ENCODE measurements around the gene EYA4.

EYA4 gene

GRCh38 chr6:133288662-133289061, 47.5 kb downstream of the EYA4 start:
- no CpG with 5 or more reads among the region's 1 CpG for WGBS (ENCODE audit: extremely low coverage, insufficient coverage, insufficient read length)
- H3K14ac ChIP-seq (ENCODE audit: low read length), result no peak overlapping the region
- no peaks in the 10 kb centered on the region for H3K36me3 ChIP-seq (ENCODE audit: control insufficient read depth in 1 of 2, insufficient read depth in 2 of 2, low read length in 2 of 2)
- H3K4me2 ChIP-seq (ENCODE audit: low read length), result no peak overlapping the region
- H3K27ac ChIP-seq (ENCODE audit: low read depth, low read length), result no peak overlapping the region
- H2BK12ac ChIP-seq (ENCODE audit: low read length), result no peak overlapping the region
- no peak overlapping the region for H3K4me3 ChIP-seq (ENCODE audit: low read depth, low read length)
- no peak overlapping the region for H2AK5ac ChIP-seq (ENCODE audit: low read length)
- no peak overlapping the region for H4K12ac ChIP-seq (ENCODE audit: low read depth, low read length)
- H3K9ac ChIP-seq (ENCODE audit: low read length), result no peak overlapping the region
- H3K23ac ChIP-seq (ENCODE audit: low read length), result no peak overlapping the region
- H3K79me2 ChIP-seq (ENCODE audit: control insufficient read depth, insufficient read depth, low read length, poor library complexity), result no peaks in the 10 kb centered on the region
- no peaks in the 10 kb centered on the region for H3K27me3 ChIP-seq (ENCODE audit: insufficient read depth, low read length)
- no peaks in the 10 kb centered on the region for H3K9me3 ChIP-seq (ENCODE audit: insufficient read depth, low read depth, low read length)
- H4K91ac ChIP-seq (ENCODE audit: low read depth, low read length), result no peak overlapping the region
- no peak overlapping the region for H2BK5ac ChIP-seq (ENCODE audit: low read depth, low read length, poor library complexity)
- H4K8ac ChIP-seq (ENCODE audit: low read depth, low read length), result no peak overlapping the region
- H3K4ac ChIP-seq (ENCODE audit: low read depth, low read length), result no peak overlapping the region
- no peak overlapping the region for H2AFZ ChIP-seq (ENCODE audit: insufficient read depth, low read length, poor library complexity)
- H3K79me1 ChIP-seq (ENCODE audit: low read length), result no peaks in the 10 kb centered on the region
- H3K4me1 ChIP-seq (ENCODE audit: control insufficient read depth in 1 of 2, insufficient read depth in 2 of 2, low read length in 2 of 2), result no peaks in the 10 kb centered on the region
- H3K18ac ChIP-seq (ENCODE audit: low read length), result no peak overlapping the region
- no peak for DNase-seq
- no peak overlapping the region for H2BK120ac ChIP-seq (ENCODE audit: insufficient read depth, low read length, poor library complexity)

- H3K36me3 ChIP-seq (ENCODE audit: control insufficient read depth in 1 of 2, insufficient read depth in 2 of 2, low read length in 2 of 2), result no peaks in the 10 kb centered on the region
- no peak overlapping the region for H4K91ac ChIP-seq (ENCODE audit: low read depth, low read length)
- H3K27me3 ChIP-seq (ENCODE audit: insufficient read depth, low read length), result no peaks in the 10 kb centered on the region
- no peaks in the 10 kb centered on the region for H3K4me1 ChIP-seq (ENCODE audit: control insufficient read depth in 1 of 2, insufficient read depth in 2 of 2, low read length in 2 of 2)
- no peak overlapping the region for H2BK12ac ChIP-seq (ENCODE audit: low read length)
- no CpG with 5 or more reads among the region's 5 CpGs for WGBS (ENCODE audit: extremely low coverage, insufficient coverage, insufficient read length)
- no peak overlapping the region for H3K18ac ChIP-seq (ENCODE audit: low read length)
- no peaks in the 10 kb centered on the region for H3K9me3 ChIP-seq (ENCODE audit: insufficient read depth, low read depth, low read length)
- H3K4me3 ChIP-seq (ENCODE audit: low read depth, low read length), result no peak overlapping the region
- no peak overlapping the region for H3K4me2 ChIP-seq (ENCODE audit: low read length)
- H3K27ac ChIP-seq (ENCODE audit: low read depth, low read length), result no peak overlapping the region
- H2BK120ac ChIP-seq (ENCODE audit: insufficient read depth, low read length, poor library complexity), result no peak overlapping the region
- no peaks in the 10 kb centered on the region for H3K79me2 ChIP-seq (ENCODE audit: control insufficient read depth, insufficient read depth, low read length, poor library complexity)
- no peak overlapping the region for H3K9ac ChIP-seq (ENCODE audit: low read length)
- DNase-seq, result no peak
- no peaks in the 10 kb centered on the region for H3K79me1 ChIP-seq (ENCODE audit: low read length)
- H4K12ac ChIP-seq (ENCODE audit: low read depth, low read length), result no peak overlapping the region
- H3K23ac ChIP-seq (ENCODE audit: low read length), result no peak overlapping the region
- no peak overlapping the region for H2AFZ ChIP-seq (ENCODE audit: insufficient read depth, low read length, poor library complexity)
- no peak overlapping the region for H2BK5ac ChIP-seq (ENCODE audit: low read depth, low read length, poor library complexity)
- no peak overlapping the region for H4K8ac ChIP-seq (ENCODE audit: low read depth, low read length)
- H2AK5ac ChIP-seq (ENCODE audit: low read length), result no peak overlapping the region
- H3K4ac ChIP-seq (ENCODE audit: low read depth, low read length), result no peak overlapping the region
- H3K14ac ChIP-seq (ENCODE audit: low read length), result no peak overlapping the region
These were observed 48.7 kb downstream of the EYA4 start for GRCh38 chr6:133289733-133290306.

GRCh38 chr6:133290930-133291329, 49.8 kb downstream of the EYA4 start:
- no peak overlapping the region for H3K18ac ChIP-seq (ENCODE audit: low read length)
- no peaks in the 10 kb centered on the region for H3K27me3 ChIP-seq (ENCODE audit: insufficient read depth, low read length)
- no peak overlapping the region for H3K14ac ChIP-seq (ENCODE audit: low read length)
- H2BK12ac ChIP-seq (ENCODE audit: low read length), result no peak overlapping the region
- H3K27ac ChIP-seq (ENCODE audit: low read depth, low read length), result no peak overlapping the region
- no peak for DNase-seq
- no peaks in the 10 kb centered on the region for H3K9me3 ChIP-seq (ENCODE audit: insufficient read depth, low read depth, low read length)
- no peak overlapping the region for H2BK120ac ChIP-seq (ENCODE audit: insufficient read depth, low read length, poor library complexity)
- no peak overlapping the region for H4K8ac ChIP-seq (ENCODE audit: low read depth, low read length)
- WGBS (ENCODE audit: extremely low coverage, insufficient coverage, insufficient read length), result no CpG with 5 or more reads among the region's 1 CpG
- no peaks in the 10 kb centered on the region for H3K36me3 ChIP-seq (ENCODE audit: control insufficient read depth in 1 of 2, insufficient read depth in 2 of 2, low read length in 2 of 2)
- no peaks in the 10 kb centered on the region for H3K79me2 ChIP-seq (ENCODE audit: control insufficient read depth, insufficient read depth, low read length, poor library complexity)
- no peak overlapping the region for H2AFZ ChIP-seq (ENCODE audit: insufficient read depth, low read length, poor library complexity)
- H3K4me3 ChIP-seq (ENCODE audit: low read depth, low read length), result no peak overlapping the region
- H3K23ac ChIP-seq (ENCODE audit: low read length), result no peak overlapping the region
- H2AK5ac ChIP-seq (ENCODE audit: low read length), result no peak overlapping the region
- no peak overlapping the region for H3K4ac ChIP-seq (ENCODE audit: low read depth, low read length)
- H4K91ac ChIP-seq (ENCODE audit: low read depth, low read length), result no peak overlapping the region
- no peak overlapping the region for H3K9ac ChIP-seq (ENCODE audit: low read length)
- H2BK5ac ChIP-seq (ENCODE audit: low read depth, low read length, poor library complexity), result no peak overlapping the region
- H4K12ac ChIP-seq (ENCODE audit: low read depth, low read length), result no peak overlapping the region
- H3K4me1 ChIP-seq (ENCODE audit: control insufficient read depth in 1 of 2, insufficient read depth in 2 of 2, low read length in 2 of 2), result no peaks in the 10 kb centered on the region
- no peaks in the 10 kb centered on the region for H3K79me1 ChIP-seq (ENCODE audit: low read length)
- H3K4me2 ChIP-seq (ENCODE audit: low read length), result no peak overlapping the region

- Histone ChIP-seq H3K27ac (ENCODE audit: low read depth, low read length) (no peak overlapping the region), H2BK120ac (ENCODE audit: insufficient read depth, low read length, poor library complexity) (no peak overlapping the region), H4K91ac (ENCODE audit: low read depth, low read length) (no peak overlapping the region), H2BK12ac (ENCODE audit: low read length) (no peak overlapping the region), H4K12ac (ENCODE audit: low read depth, low read length) (no peak overlapping the region), H3K18ac (ENCODE audit: low read length) (no peak overlapping the region), H3K79me2 (ENCODE audit: control insufficient read depth, insufficient read depth, low read length, poor library complexity) (no peaks in the 10 kb centered on the region), H3K9me3 (ENCODE audit: insufficient read depth, low read depth, low read length) (no peaks in the 10 kb centered on the region), H3K4me1 (ENCODE audit: control insufficient read depth in 1 of 2, insufficient read depth in 2 of 2, low read length in 2 of 2) (no peaks in the 10 kb centered on the region), H3K79me1 (ENCODE audit: low read length) (no peaks in the 10 kb centered on the region), H3K23ac (ENCODE audit: low read length) (no peak overlapping the region), H3K36me3 (ENCODE audit: control insufficient read depth in 1 of 2, insufficient read depth in 2 of 2, low read length in 2 of 2) (no peaks in the 10 kb centered on the region), H3K4me2 (ENCODE audit: low read length) (no peak overlapping the region), H3K27me3 (ENCODE audit: insufficient read depth, low read length) (no peaks in the 10 kb centered on the region), H2AFZ (ENCODE audit: insufficient read depth, low read length, poor library complexity) (no peak overlapping the region), H3K4me3 (ENCODE audit: low read depth, low read length) (no peak overlapping the region), H4K8ac (ENCODE audit: low read depth, low read length) (no peak overlapping the region), H3K9ac (ENCODE audit: low read length) (no peak overlapping the region), H3K4ac (ENCODE audit: low read depth, low read length) (no peak overlapping the region), H3K14ac (ENCODE audit: low read length) (no peak overlapping the region), H2AK5ac (ENCODE audit: low read length) (no peak overlapping the region), H2BK5ac (ENCODE audit: low read depth, low read length, poor library complexity) (no peak overlapping the region)
- no peak for DNase-seq
- WGBS (ENCODE audit: extremely low coverage, insufficient coverage, insufficient read length), result no CpG with 5 or more reads among the region's 1 CpG
These were observed 50.5 kb downstream of the EYA4 start for GRCh38 chr6:133291671-133292070.
